ENCODE measurements around the gene PIR. TPM values are rescaled to one million over a fixed set of nuclear protein-coding genes. Genes with fewer than 3 reads are reported as not detected.

The PIR gene
- total and polyA plus RNA-seq, 2 donors (not counting 3 experiments of a cell fraction or from before 2014, with no cell fraction given): 89.0 to 108 TPM

- peak overlapping the region; percentile 22 for H3K27ac ChIP-seq (ENCODE audit: insufficient read depth, low read depth, low read length)
- POLR2A ChIA-PET: no interaction called here
- H3K4me3 ChIP-seq (replicated peaks in 1 of 3; ENCODE audit: insufficient read depth in 1 of 3, low read depth in 1 of 3, low read length in 3 of 3): no peak overlapping the region
- BruUV-seq (replicated peaks): no TSS peak
- no peaks in the 10 kb centered on the region for H3K9me3 ChIP-seq (replicated peaks; ENCODE audit: control insufficient read depth, insufficient read depth, low read length)
- FAIRE-seq: no peak
- H3K4me2 ChIP-seq (ENCODE audit: insufficient read depth, low read length): no peak overlapping the region
- no peaks in the 10 kb centered on the region for H3K27me3 ChIP-seq (ENCODE audit: control insufficient read depth in 2 of 2, insufficient read depth in 2 of 2, low read length in 2 of 2)
- H4K20me1 ChIP-seq (replicated peaks; ENCODE audit: control insufficient read depth, extremely low read depth, insufficient read depth, low read length): no peaks in the 10 kb centered on the region
- peaks cover 66% of the 10 kb centered on the region for H3K4me1 ChIP-seq (ENCODE audit: control insufficient read depth, extremely low read depth, insufficient read depth, low read length)
- CTCF ChIA-PET: no interaction called here
- dilution Hi-C loops (cut with MboI; ENCODE audit: extremely low pct_ligation_motif_present, low sequenced_read_pairs) (no loop called here), intact Hi-C loops (cut with micrococcal nuclease) (no loop called here)
- TF ChIP-seq GATA2 (IDR thresholded peaks at IDR 0.05; ENCODE audit: insufficient read depth, insufficient read length, low read depth, low read length): no peak
- H3K9ac ChIP-seq (replicated peaks; ENCODE audit: extremely low read depth, insufficient read depth, low read length): peak overlapping the region; percentile 9
- no peaks in the 10 kb centered on the region for H3K9me1 ChIP-seq (replicated peaks; ENCODE audit: control insufficient read depth, extremely low read depth, insufficient read depth, low read length)
- H3K36me3 ChIP-seq (ENCODE audit: control insufficient read depth in 2 of 2, extremely low read depth in 1 of 2, insufficient read depth in 2 of 2, low read length in 2 of 2): peaks cover 12 to 17% of the 10 kb centered on the region in 2 experiments
- no peak overlapping the region for H2AFZ ChIP-seq (ENCODE audit: low read depth, low read length)
- H3K79me2 ChIP-seq (ENCODE audit: control insufficient read depth, insufficient read depth, low read length): no peaks in the 10 kb centered on the region
- DNase-seq (ENCODE audit: low read depth, low spot score): no peak
These were observed 21.1 kb upstream of the PIR start for GRCh38 chrX:15514279-15514678.

- intact Hi-C loops (cut with micrococcal nuclease): no loop called here
- TF ChIP-seq JUN (IDR thresholded peaks at IDR 0.05; ENCODE audit: borderline replicate concordance, insufficient read depth, insufficient read length, low read depth) (no peak), FOS (IDR thresholded peaks at IDR 0.05; ENCODE audit: borderline replicate concordance, insufficient read depth, low read length) (peak; percentile 33)
- Histone ChIP-seq H3K9me1 (replicated peaks; ENCODE audit: control insufficient read depth, extremely low read depth, insufficient read depth, low read length) (no peaks in the 10 kb centered on the region), H3K4me2 (ENCODE audit: insufficient read depth, low read length) (peak overlapping the region; percentile 4), H3K4me1 (ENCODE audit: control insufficient read depth, extremely low read depth, insufficient read depth, low read length) (peaks cover 63% of the 10 kb centered on the region), H3K9me3 (replicated peaks; ENCODE audit: control insufficient read depth, insufficient read depth, low read length) (no peaks in the 10 kb centered on the region), H2AFZ (ENCODE audit: low read depth, low read length) (no peak overlapping the region), H4K20me1 (replicated peaks; ENCODE audit: control insufficient read depth, extremely low read depth, insufficient read depth, low read length) (no peaks in the 10 kb centered on the region), H3K36me3 (ENCODE audit: control insufficient read depth in 2 of 2, extremely low read depth in 1 of 2, insufficient read depth in 2 of 2, low read length in 2 of 2) (peaks cover 7 to 12% of the 10 kb centered on the region in 2 experiments), H3K79me2 (ENCODE audit: control insufficient read depth, insufficient read depth, low read length) (no peaks in the 10 kb centered on the region), H3K27ac (ENCODE audit: insufficient read depth, low read depth, low read length) (peak overlapping the region; percentile 81), H3K4me3 (replicated peaks in 1 of 3; ENCODE audit: insufficient read depth in 1 of 3, low read depth in 1 of 3, low read length in 3 of 3) (no peak overlapping the region), H3K27me3 (ENCODE audit: control insufficient read depth in 2 of 2, insufficient read depth in 2 of 2, low read length in 2 of 2) (no peaks in the 10 kb centered on the region), H3K9ac (replicated peaks; ENCODE audit: extremely low read depth, insufficient read depth, low read length) (no peak overlapping the region)
- POLR2A ChIA-PET: interaction anchor here (0.5 kb wide), 1 partner anchor 52 kb away, joined by 3 read pairs; no protein-coding TSS in a partner anchor
- DNase-seq (ENCODE audit: low read depth, low spot score) (no peak), FAIRE-seq (peak; percentile 88)
- BruUV-seq (replicated peaks): no TSS peak
- CTCF ChIA-PET: interaction anchor here (0.8 to 1.5 kb wide), 5 partner anchors 9 to 53 kb away, joined by 3 to 10 read pairs (median 4); no protein-coding TSS in a partner anchor
- dilution Hi-C loops (cut with MboI; ENCODE audit: extremely low pct_ligation_motif_present, low sequenced_read_pairs): no loop called here
These were observed 19.4 kb upstream of the PIR start for GRCh38 chrX:15512401-15512965.
